MV-4-11 (cell line): Measurements from ENCODE around the gene VPS26C.
"Not testable (repeated sequence)": the region's sequence is repeated elsewhere in the genome, so short reads cannot be mapped to it uniquely, and the experiment has no call there.

Experiments used
- DNase-seq: peaks from one replicate; lab custom pipeline; 2025; lab: John Stamatoyannopoulos, UW

The VPS26C gene

GRCh38 chr21:37267269-37268185 lies at the start of gene VPS26C:
VPS26C (minus strand) TSS chr21:37267334; CDS start chr21:37267294, 40 bp downstream.
- peak; percentile 100 for DNase-seq

- DNase-seq = not testable (repeated sequence)
Observed at GRCh38 chr21:37316072-37316471, 48.9 kb upstream of the VPS26C start.

- DNase-seq = no peak
Observed at GRCh38 chr21:37300114-37300751, 33.1 kb upstream of the VPS26C start.

DNA sequence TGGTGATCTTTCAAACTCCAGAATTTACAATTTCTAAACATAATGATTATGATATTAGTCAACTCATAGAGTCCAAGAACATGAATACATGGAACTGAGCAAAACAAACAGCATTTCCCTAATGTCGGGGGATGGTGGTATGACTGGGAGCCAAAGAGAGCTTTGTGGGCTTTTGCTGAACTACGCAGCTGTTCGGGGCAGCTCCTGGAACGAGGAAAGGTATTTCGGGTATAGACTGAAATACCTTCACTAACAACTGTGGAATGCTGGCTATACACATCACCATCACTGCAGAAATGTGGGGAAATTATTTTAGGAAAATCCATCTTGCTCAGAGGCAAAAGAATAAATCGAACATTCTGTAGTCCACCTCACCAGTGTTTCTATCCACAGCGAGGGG lies 30.2 kb upstream of the VPS26C start:
- DNase-seq = no peak

DNA sequence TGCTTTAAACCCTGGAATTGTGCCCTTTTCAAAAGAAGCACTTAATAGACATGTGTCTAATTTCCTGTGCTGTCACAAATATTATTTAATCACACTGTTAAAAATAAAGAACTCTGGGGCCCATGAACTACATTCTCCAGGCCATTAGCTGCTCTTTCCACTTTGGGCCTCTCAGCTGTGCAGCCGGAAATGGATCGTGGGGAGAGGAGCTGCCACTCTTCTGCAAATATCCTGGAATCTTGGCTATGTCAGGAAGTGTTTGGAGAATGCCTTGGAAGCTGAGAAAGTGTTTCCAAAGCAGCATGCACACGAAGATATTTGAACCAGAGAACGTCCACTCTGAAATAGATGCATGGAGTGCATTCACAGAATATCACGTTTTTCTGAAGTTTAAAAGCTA lies 27.5 kb upstream of the VPS26C start:
- DNase-seq = no peak

- DNase-seq = no peak
Observed at GRCh38 chr21:37292941-37293340, 25.8 kb upstream of the VPS26C start.

GRCh38 chr21:37292041-37292440 lies 24.9 kb upstream of the VPS26C start:
- DNase-seq = no peak

DNA sequence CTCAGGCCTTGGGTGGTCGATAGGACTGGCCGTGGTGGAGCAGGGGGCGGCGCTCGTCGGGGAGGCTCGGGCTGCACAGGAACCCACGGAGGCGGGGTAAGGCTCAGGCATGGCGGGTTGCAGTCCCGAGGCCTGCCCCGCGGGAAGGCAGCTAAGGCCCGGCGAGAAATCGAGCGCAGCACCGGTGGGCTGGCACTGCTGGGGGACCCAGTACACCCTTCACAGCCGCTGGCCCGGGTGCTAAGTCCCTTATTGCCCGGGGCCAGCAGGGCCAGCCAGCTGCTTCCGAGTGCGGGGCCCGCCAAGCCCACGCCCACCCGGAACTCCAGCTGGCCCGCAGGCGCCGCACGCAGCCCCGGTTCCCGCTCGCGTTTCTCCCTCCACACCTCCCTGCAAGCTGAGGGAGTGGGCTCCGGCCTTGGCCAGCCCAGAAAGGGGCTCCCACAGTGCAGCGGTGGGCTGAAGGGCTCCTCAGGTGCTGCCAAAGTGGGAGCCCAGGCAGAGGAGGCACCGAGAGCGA lies 16.1 kb upstream of the VPS26C start:
- not testable (repeated sequence) for DNase-seq

- not testable (repeated sequence) for DNase-seq
Observed at GRCh38 chr21:37282602-37283001, 15.5 kb upstream of the VPS26C start.

DNA sequence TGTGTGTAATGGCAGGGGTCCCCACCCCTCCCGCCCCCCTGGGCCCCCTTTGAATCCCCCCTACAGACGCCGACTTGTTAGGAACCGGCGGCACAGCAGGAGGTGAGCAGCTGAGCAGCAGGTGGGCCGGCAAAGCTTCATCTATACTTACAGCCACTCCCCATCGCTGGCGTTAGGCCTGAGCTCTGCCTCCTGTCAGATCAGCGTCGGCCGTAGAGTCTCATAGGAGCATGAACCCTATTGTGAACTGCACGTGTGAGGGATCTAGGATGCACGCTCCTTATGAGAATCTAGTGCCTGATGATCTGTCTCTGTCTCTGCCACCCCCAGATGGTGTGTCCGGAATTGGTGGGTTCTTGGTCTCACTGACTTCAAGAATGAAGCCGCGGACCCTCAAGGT lies 14.9 kb upstream of the VPS26C start:
- no peak for DNase-seq

GRCh38 chr21:37281579-37281978 lies 14.4 kb upstream of the VPS26C start:
- no peak for DNase-seq

- DNase-seq = not testable (repeated sequence)
Observed at GRCh38 chr21:37279271-37279670, 12.1 kb upstream of the VPS26C start.

DNA sequence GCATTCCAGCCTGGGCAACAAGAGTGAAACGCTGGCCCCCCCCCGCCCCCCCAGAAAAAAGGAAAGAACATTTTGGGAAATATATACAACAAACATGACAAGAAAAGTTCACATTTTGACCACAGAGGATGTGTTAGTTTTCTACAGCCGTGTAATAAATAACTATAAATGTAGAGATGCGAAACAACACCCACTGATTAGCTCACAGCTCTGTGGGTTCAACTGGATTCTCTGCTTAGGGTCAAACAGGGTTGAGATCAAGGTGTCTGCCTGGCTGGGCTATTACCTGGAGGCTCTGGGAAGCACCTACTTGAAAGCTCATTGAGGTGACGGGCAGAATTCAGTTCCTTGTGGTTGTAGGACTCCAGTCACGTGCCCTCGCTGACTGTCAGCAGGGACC lies 11.1 kb upstream of the VPS26C start:
- no peak for DNase-seq

- DNase-seq = peak; percentile 89
Observed at GRCh38 chr21:37276377-37276776, 9.2 kb upstream of the VPS26C start.

DNA sequence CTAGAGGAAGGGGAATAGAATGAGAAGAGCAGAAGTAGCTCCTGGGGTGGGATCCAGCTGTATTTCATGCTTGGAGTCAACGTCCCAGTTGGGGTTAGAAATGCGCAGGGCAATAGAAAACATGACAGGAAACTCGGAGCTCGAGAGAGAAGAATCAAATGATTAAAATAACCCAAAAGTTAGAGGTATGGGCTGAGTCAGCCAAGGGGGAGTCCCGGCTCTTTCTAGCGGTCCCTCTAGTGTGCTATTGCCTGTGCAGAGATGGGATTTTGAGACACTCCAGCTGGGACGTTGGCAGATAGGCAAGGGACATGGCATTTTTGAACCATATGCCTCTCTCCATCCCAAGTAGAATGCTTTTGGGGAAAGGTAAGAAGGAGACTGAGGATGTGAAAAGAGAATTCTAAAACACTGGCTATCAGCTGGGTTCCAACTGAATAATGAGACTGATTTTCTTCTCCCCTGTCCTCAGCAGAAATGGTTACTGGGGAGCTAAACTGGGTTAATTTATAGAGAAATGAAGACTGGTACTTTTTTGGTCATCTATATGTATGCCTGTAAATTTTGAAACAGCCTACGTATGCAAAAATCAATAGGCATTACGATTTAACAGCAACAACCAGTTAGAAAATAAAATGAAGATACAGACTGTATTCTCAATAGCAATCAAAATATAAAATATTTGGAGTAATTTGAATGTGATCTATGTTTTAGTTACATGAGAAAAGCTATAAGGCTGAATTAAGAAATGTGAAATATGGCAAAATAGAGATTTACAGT lies 7.0 kb upstream of the VPS26C start:
- peak; percentile 38 for DNase-seq

DNA sequence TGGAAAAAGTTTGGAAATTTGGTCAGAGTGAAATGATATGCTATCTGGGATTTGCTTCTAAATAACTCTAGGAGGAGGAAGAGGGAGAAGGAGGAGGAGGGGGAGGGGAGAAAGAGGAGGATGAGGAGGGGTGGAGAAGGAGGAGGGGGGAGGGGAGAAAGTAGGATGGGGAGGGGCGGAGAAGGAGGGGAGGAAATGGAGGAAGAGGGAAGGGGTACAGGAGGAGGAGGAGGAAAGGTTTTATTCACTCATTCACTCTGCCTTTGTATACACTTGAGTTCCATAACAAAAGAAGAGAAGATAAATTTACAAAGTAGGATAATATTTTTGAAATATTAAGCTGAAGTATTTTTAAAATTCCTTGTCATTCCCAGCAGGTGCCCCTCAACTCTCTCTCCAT lies 6.3 kb upstream of the VPS26C start:
- no peak for DNase-seq

- DNase-seq = no peak
Observed at GRCh38 chr21:37272897-37273296, 5.8 kb upstream of the VPS26C start.

DNA sequence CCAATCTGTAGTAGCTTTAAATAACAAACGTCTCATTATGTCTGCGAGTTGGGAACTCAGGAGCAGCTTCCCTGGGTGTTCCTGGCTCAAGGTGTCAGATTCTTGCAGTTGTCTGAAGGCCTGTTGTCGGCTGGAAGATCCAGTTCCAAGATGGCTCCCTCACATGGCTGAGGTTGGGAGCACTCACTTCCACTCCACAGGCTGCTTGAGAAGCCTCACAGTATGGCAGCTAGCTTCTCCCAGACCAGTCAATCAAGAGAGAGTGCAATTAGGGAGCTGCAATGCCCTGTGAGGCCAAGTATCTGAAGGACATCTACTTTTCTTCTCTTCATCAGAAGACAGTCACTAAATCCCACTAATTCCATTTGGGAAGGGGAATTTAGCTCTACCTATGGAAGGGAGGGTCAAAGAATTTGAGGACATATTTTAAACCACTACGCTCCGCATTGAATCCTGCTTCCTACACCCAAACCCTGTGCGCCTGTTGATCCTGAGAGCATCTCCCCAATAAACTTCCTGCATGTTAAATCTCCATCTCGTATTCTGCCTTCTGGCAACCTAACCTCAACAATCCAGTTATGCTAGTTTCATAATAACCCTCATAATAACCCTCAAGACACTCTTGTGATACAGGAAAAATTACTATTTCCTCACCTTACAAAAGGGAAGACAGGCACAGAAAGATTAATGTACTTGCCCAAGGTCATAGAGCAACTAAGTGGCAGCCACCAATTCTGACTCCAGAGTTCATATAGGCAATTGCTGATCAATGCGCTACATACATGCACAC lies 3.6 kb upstream of the VPS26C start:
- DNase-seq = no peak

GRCh38 chr21:37269481-37269880 lies 2.3 kb upstream of the VPS26C start:
- no peak for DNase-seq

DNA sequence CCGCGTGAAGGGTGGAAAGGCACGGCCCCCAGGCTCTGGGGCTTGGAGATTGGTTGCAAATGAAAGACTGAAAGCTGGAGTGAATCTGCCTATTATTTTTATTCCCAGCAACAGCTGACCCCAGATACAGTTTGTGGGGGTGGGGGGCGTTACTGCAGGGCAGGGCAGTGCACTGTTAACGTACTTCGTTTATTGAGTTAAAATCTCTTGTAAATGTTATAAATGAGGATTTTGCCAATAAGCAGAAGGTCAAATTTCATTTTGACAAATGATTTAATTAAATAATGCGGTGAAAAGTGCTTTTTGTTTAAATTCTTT lies 1.0 kb upstream of the VPS26C start:
- DNase-seq = no peak

DNA sequence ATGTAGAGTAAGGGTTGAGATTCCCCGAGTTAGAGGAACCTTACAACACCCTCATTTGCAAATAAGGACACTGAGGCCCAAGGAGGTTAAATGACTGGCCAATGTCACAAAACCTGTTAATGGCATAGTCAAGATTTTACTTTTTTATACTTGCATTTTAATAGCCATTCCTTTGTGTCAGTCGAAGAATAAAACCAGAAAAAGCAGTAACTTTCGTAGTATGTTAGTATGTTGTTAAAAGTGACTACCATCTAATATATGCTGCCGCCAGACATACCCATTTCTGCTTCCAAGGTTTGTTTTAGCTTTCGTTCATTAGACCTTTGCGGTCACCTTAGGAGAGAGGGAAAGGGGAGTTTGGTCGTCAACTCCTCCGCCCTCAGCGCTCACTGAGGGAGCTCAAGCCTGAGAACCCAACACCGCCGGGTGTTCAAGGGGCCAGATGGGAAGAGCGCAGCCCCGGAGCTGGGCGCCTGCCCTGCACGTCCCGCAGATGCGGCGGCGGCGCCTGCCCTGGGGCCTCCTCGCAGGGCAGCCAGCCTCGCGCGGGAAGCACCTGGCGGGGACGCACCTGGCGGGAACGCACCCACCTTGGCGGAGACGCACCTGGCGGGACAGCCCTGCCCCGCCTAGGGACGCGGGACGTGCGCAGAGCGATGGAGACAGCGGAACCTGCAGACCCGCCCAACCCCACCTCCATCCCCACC lies 466 bp downstream of the VPS26C start:
- DNase-seq = no peak
